Mucosa of rectum (tissue), 2 donors: Measurements from ENCODE around the gene KERA.

Experiments used
- H3K27ac ChIP-seq, 2 donors: one replicate each; pipeline ENCODE4 v1.7.0; 2013; ENCODE audit warnings: inconsistent platforms in 2 of 2, low read depth in 2 of 2, low read length in 2 of 2
- H3K27me3 ChIP-seq, 2 donors: one replicate each; pipeline ENCODE4 v1.7.0; 2013; ENCODE audit warnings: low read length in 2 of 2; ENCODE audit not compliant: control insufficient read depth in 2 of 2, insufficient read depth in 2 of 2
- H3K36me3 ChIP-seq, 2 donors: one replicate each; pipeline ENCODE4 v1.7.0; 2013; ENCODE audit warnings: low read length in 2 of 2; ENCODE audit not compliant: control insufficient read depth in 2 of 2, insufficient read depth in 2 of 2
- H3K4me1 ChIP-seq, 2 donors: one replicate each; pipeline ENCODE4 v1.7.0; 2013; ENCODE audit warnings: low read length in 2 of 2, mild to moderate bottlenecking in 1 of 2; ENCODE audit not compliant: control insufficient read depth in 2 of 2, insufficient read depth in 2 of 2
- H3K4me3 ChIP-seq, 2 donors: one replicate each; pipeline ENCODE4 v1.7.0; 2013; ENCODE audit warnings: low read length in 2 of 2
- H3K9ac ChIP-seq, 2 donors: one replicate each; pipeline ENCODE4 v1.7.0; 2013; ENCODE audit warnings: low read length in 2 of 2, low read depth in 1 of 2, mild to moderate bottlenecking in 1 of 2
- H3K9me3 ChIP-seq, 2 donors: one replicate each; pipeline ENCODE4 v1.7.0; 2013; ENCODE audit warnings: low read length in 2 of 2; ENCODE audit not compliant: control insufficient read depth in 2 of 2
- donor health status: healthy.
- donor health status: Normal muscosa, but diverticular disease.

KERA gene, protein sequence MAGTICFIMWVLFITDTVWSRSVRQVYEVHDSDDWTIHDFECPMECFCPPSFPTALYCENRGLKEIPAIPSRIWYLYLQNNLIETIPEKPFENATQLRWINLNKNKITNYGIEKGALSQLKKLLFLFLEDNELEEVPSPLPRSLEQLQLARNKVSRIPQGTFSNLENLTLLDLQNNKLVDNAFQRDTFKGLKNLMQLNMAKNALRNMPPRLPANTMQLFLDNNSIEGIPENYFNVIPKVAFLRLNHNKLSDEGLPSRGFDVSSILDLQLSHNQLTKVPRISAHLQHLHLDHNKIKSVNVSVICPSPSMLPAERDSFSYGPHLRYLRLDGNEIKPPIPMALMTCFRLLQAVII

DNA sequence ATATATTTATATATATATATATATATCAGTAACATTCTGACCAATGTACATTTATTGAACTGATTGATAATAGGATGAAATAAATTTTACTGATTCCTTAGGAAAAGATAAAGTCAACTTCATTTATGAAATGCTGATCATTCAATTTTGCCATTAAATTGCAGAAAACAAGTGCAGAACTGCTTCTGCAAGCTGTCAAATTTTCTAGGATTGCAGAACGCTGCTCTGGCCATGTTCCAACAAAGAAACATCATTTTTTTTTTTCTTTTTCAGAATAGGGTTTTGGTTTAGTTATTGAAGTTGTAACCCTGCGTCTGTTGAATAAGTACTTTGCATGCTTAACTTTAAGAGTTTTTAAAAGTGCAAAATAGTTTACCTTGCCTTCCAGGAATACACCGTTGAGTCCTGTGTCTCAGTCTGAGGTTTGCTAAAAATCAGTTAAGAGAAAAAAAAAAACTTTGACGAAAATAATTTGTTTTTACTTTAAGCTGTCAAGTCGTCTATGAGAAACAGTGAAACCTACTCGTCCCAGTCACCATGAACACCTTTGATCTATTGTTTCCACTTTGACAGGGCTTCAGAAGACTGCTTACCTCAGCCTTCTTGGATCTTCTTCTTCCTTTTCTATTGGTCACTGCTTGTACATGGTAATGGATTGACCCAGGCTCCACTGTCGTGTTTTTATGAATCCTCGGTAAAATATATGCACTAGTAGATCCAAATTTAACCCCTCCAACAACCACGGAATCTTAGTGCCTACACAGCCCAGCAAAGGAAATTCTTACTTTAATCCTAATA, at the start of gene KERA:
Gene KERA, minus strand, starts transcription at position 657 of the 798 bp plus-strand sequence. CDS start 1,743 bp downstream, outside the sequence.
- Histone ChIP-seq H3K27me3 (no peaks in the 10 kb centered on the region), H3K27ac (no peak within 1 kb of the TSS), H3K9ac (no peak within 1 kb of the TSS), H3K9me3 (no peaks in the 10 kb centered on the region), H3K4me3 (no peak within 1 kb of the TSS), H3K4me1 (no peaks in the 10 kb centered on the region), H3K36me3 (no peaks in the 10 kb centered on the region)

DNA sequence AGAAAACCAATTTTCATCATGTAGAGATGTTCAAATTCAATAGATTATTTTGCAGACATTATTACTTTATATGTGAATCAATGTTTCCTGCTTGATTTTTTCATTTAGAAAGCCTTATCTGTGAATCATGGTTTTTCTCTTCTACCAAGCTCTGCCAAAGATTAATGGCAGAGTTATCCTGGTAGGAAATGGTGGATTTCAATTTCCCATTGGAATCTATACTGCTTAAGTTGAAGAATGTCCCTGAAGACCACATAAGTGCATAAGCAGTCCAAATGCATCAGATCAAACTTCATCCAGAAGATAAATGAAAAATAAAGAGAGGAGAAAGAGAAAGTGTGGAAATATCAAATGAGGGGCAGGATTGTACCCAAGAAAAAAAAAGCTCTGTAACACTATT, 48.5 kb upstream of the KERA start:
- Histone ChIP-seq H3K36me3 (no peaks in the 10 kb centered on the region), H3K9ac (no peak overlapping the region), H3K4me3 (no peak overlapping the region), H3K4me1 (no peaks in the 10 kb centered on the region), H3K27ac (no peak overlapping the region), H3K9me3 (no peaks in the 10 kb centered on the region), H3K27me3 (no peaks in the 10 kb centered on the region)

DNA sequence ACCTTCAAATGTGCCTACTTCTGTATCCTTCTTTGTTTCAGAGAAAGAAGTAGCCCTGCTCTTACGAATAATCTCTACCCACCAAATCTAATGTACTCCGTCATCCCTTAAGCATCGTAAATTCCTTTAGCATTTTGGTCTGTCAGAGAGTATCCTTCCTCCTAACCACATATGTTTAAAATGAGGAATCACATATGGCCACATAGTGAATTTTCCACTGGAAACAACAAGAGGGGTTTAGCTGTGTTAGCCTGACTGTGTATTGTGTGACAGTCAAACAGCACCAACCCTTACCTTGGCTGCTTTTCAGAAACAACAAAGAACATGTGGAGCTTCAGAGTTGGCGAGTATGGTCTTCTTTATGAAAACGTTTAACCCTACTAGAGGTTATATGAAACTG, 48.0 kb upstream of the KERA start:
- Histone ChIP-seq H3K4me1 (no peaks in the 10 kb centered on the region), H3K36me3 (no peaks in the 10 kb centered on the region), H3K9ac (no peak overlapping the region), H3K4me3 (peak overlapping the region in 1 of 2 donors; percentile 48), H3K9me3 (no peaks in the 10 kb centered on the region), H3K27ac (peak overlapping the region; percentile 6), H3K27me3 (no peaks in the 10 kb centered on the region)

DNA sequence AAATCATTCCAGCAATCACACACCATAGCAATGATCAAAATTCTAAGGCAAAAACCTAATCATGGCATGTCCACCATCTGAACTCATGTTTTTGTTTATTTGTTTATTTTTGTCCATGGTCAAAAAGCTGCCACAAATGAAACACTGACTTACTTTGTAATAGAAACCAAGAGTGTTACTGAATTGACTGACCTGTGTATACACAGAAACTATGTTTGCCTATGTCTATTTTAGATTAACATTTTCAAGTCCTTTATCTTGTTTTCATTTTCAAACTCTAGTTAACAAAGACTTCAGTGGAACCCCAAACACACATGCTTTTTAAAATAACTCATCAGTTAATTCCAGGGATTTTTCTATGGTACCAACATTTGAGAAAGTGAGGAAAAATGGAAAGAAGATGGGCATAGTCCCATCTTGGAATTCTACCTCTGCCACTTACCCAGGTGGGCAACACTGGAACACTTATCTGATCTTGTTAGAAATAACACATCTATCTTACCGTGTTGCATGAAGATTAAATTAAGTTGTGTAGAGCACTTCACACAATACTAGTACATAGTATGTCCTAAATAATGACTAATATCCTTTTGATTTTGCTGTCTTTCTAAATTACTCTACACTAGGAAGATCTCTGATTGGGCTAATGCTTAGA, 47.1 kb upstream of the KERA start:
- Histone ChIP-seq H3K4me1 (no peaks in the 10 kb centered on the region), H3K4me3 (no peak overlapping the region), H3K9me3 (no peaks in the 10 kb centered on the region)

DNA sequence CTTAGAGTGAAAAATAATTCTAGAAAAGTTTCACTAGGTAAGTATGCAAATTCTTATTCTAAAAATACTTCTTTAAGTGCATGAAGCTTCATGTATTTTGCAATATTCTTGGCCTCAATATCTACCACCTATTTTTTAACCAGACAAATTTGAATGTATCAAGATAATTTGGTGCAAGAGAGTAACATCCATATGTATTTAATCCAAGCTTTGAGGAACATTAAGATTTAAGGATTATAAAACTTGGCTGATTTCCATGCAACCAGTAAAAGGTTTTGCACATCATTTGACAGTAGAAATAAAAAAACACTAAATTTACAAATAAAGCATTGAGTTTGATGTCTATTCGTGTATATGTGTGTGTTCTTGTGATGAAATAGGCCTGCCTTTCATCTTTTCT, 45.8 kb upstream of the KERA start:
- Histone ChIP-seq H3K27me3 (no peaks in the 10 kb centered on the region), H3K4me1 (no peaks in the 10 kb centered on the region), H3K4me3 (no peak overlapping the region), H3K27ac (no peak overlapping the region), H3K9me3 (no peaks in the 10 kb centered on the region), H3K9ac (no peak overlapping the region), H3K36me3 (no peaks in the 10 kb centered on the region)

More for the DNA sequence above, 47.1 kb upstream of the KERA start:
- Histone ChIP-seq H3K27ac (peak overlapping the region in 1 of 2 donors; percentile 13), H3K36me3 (no peaks in the 10 kb centered on the region), H3K9ac (no peak overlapping the region), H3K27me3 (no peaks in the 10 kb centered on the region)

DNA sequence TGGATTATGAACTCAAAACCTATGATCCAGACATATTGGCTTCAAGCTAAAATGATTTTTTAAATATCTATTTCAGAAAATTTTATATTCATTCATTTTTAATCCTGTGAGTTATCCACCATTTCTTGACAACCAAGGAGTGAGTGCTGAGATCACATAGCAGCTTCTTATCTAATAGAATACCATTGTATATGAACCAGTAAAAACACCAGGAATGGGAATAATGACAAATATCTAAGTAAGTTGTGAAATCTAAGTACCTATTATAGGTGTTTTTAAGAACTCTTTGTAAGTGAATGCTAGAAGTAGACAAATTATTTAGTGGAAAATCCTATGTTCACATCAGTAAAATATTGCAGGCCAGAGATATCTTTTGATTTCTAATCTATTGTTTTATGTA, 45.3 kb upstream of the KERA start:
- no peaks in the 10 kb centered on the region for H3K27me3 ChIP-seq

DNA sequence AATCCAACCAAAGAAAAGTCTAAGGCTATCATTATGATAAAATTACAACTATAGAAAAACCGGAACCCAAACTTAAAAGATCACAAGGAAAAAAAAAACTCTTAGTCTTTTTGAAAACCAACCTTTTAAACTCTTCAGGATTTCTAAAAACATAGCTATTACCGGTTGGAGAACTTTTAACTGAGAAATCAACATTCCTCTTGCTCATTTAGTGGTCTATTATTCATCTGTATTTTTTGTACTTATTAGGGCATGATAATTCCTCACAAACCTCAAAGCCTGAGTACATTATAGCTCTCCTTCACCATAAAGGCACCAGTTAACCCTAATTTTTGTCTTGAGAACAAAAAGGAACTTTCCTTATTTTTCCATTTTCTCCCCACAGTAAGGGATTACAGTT, 43.1 kb upstream of the KERA start:
- Histone ChIP-seq H3K9me3 (no peaks in the 10 kb centered on the region), H3K4me1 (no peaks in the 10 kb centered on the region), H3K36me3 (no peaks in the 10 kb centered on the region), H3K4me3 (no peak overlapping the region), H3K9ac (no peak overlapping the region), H3K27ac (no peak overlapping the region), H3K27me3 (no peaks in the 10 kb centered on the region)

More for the DNA sequence above, 45.3 kb upstream of the KERA start:
- H3K4me3 ChIP-seq: no peak overlapping the region
- H3K9me3 ChIP-seq: no peaks in the 10 kb centered on the region
- H3K36me3 ChIP-seq: no peaks in the 10 kb centered on the region
- no peak overlapping the region for H3K9ac ChIP-seq
- H3K4me1 ChIP-seq: no peaks in the 10 kb centered on the region
- no peak overlapping the region for H3K27ac ChIP-seq

DNA sequence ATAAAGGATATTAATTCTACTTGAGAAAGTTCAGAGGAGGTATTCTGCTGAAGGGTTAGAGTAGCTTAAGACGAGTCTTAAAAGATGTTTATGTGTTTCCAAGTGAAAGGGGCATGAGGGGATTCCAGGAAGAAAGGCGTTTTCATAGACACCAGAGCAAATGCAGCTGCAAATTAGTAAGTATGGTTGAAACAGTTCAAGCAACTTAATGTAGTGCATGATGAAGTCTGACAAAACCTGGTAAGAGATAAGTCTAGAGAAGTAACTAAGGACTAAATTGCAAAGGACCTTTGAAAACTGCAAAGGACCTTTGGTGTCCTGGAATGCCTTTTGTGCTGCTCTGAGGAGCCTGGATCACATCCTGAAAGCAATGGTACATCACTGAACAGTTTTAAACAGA, 42.0 kb upstream of the KERA start:
- Histone ChIP-seq H3K27ac (no peak overlapping the region), H3K9ac (no peak overlapping the region), H3K9me3 (no peaks in the 10 kb centered on the region), H3K27me3 (no peaks in the 10 kb centered on the region), H3K4me3 (no peak overlapping the region), H3K4me1 (no peaks in the 10 kb centered on the region), H3K36me3 (no peaks in the 10 kb centered on the region)

DNA sequence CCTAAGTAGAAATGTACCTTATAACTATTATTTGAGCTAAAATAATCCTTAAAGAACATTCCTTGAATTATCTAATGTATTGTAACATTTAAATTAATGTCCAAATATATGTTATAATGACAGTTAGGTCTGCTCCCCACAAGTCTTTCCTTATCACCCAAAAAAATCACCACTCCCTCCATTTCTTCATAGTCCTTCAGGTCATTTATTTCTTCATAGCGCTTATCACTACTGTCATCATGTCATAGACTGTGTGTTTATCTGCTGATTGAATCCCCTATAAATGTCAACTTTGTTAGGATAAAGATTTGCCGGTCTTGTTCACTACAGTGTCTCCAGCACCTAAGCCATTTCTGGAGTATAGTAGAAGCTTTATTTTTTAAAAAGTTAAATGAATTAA, 41.5 kb upstream of the KERA start:
- no peaks in the 10 kb centered on the region for H3K36me3 ChIP-seq
- no peak overlapping the region for H3K4me3 ChIP-seq
- no peak overlapping the region for H3K9ac ChIP-seq
- peak overlapping the region in 1 of 2 donors; percentile 51 for H3K27ac ChIP-seq
- no peaks in the 10 kb centered on the region for H3K4me1 ChIP-seq
- H3K27me3 ChIP-seq: no peaks in the 10 kb centered on the region
- H3K9me3 ChIP-seq: no peaks in the 10 kb centered on the region

DNA sequence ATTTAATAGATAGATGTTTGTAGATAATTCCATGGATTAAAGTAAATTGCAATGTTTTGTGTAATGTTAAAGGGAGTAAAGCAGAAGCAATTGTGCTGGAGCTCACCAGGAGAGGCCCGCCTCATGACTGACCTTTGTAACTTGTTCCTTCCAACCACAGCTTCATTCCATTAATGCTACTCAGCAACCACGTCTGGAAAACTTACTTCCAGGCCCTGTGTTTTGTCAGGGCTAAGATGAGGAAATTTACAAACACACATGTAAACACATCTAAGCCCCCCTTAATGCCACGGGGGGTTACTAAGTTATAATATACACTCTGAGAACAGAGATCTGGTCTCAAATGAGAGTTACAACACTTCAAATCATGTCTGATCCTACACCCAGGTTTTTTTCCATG, 41.1 kb upstream of the KERA start:
- H3K36me3 ChIP-seq: no peaks in the 10 kb centered on the region

More for the DNA sequence above, 41.1 kb upstream of the KERA start:
- Histone ChIP-seq H3K4me1 (no peaks in the 10 kb centered on the region), H3K9ac (no peak overlapping the region), H3K4me3 (no peak overlapping the region), H3K27me3 (no peaks in the 10 kb centered on the region), H3K9me3 (no peaks in the 10 kb centered on the region), H3K27ac (peak overlapping the region in 1 of 2 donors; percentile 51)
